SU-DHL-6 (cell line): Measurements from ENCODE around the gene PPP6R2.

Experiments
- EZH2phosphoT487 ChIP-seq: fragments of 200-600 bp; sonication (generic), shearing (Covaris generic); conservative IDR thresholded peaks from 2 replicates; pipeline ENCODE4 v1.6.1; 2018; ENCODE audit warnings: mild to moderate bottlenecking, antibody characterized with exemption, low read length, moderate library complexity, mixed read lengths
- TF ChIP-seq, protein P1 (sequence below): fragments of 200-600 bp; sonication (generic); IDR thresholded peaks from one replicate; pipeline ENCODE4 v1.5.1; 2017; ENCODE audit warnings: antibody characterized with exemption, mild to moderate bottlenecking, low read length, moderate library complexity; ENCODE audit not compliant: insufficient read depth, poor library complexity, severe bottlenecking

DNA sequence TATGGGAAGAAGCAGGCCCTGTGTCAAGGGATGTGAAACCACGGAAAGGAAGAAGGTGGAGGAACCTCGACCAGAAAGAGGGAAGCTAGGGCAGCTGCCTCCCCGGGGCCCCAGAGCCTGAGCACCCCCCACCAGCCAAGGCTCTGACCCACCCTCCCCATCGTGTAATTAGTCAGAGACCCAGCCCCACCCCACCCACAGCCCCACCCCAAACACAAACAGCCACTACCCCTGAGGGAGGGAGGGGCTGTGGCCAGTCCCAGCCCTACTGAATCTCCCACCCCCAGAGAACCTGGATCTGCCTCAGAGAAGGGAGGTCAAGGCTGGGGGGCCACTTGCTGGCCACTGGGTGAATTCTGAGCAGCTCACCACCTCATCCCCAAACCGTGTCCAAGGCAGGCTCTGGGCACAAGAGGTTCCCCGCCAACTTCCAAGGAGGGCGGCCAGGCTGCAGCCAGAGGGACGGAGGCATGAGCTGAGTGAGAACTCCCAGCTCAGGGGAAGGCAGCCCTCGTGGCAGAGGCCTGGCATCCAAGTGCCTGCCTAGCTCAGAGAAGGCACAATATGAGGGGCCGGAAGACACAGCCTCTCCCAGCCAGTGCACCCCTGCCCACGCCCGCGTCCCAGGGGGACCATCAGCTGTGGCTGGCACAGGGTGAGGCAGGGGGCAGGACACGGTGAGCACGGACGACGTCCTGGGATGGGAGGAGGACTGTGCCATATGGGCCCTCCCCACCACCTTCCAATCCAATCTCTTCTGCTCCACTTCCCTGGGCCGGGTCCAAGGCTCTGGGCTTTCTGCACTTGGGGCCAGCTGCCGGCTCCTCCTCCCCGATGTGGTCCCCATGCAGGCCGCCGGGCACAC is 38.4 kb upstream of the PPP6R2 start:
- TF ChIP-seq, protein P1, sequence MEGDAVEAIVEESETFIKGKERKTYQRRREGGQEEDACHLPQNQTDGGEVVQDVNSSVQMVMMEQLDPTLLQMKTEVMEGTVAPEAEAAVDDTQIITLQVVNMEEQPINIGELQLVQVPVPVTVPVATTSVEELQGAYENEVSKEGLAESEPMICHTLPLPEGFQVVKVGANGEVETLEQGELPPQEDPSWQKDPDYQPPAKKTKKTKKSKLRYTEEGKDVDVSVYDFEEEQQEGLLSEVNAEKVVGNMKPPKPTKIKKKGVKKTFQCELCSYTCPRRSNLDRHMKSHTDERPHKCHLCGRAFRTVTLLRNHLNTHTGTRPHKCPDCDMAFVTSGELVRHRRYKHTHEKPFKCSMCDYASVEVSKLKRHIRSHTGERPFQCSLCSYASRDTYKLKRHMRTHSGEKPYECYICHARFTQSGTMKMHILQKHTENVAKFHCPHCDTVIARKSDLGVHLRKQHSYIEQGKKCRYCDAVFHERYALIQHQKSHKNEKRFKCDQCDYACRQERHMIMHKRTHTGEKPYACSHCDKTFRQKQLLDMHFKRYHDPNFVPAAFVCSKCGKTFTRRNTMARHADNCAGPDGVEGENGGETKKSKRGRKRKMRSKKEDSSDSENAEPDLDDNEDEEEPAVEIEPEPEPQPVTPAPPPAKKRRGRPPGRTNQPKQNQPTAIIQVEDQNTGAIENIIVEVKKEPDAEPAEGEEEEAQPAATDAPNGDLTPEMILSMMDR: no peak
- no peak for TF ChIP-seq EZH2phosphoT487
